ENCODE data around the gene AXIN2.

The AXIN2 gene

DNA sequence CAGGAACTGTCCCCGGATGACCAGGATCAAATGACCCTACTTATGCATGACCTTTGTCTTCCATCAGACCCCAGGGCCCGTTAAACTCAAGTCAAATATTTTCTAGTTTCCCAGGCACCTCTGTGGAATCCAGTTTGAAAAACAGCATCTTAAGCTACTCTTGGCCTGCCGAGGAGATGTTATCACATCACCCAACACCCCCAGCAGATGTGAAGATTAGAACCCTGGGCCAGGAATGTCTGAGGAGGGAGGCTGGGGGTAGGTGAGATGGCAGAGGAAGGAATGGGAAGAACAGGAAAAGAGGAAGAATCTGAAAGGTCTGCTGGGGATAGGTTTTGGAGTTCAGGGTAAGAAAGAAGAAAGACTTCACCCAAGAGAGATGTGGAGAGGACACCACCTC, 79.2 kb downstream of the AXIN2 start:
- DNase-seq (ENCODE audit: low spot score), result no peak

DNA sequence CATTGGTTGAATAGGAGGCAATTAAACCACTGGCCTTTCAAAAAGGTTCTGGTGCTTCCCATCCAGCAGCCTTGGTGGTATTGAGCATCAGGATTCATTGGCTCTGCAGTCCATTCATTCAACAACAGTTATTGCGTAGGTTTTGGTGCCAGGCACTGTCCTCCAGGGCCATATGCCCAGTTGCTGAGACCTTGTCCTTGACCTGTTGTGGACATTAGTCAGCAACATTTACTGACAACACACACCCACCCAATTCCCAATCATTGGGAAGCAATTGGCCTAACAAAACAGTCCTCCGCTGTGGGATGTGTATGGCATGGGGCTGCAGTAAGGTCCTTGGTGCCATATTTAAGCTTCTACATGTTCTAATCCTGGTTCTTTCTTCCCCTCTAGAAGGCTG, 82.2 kb downstream of the AXIN2 start:
- DNase-seq (ENCODE audit: low spot score), result no peak
